BLaER1 (cell line): ENCODE data around the gene SEMA4A.
"Not testable (repeated sequence)": the region's sequence is repeated elsewhere in the genome, so short reads cannot be mapped to it uniquely, and the experiment has no call there.

ENCODE experiments used
- H3K27ac ChIP-seq: shearing (Covaris generic); formaldehyde crosslinking; 2 replicates; pipeline ENCODE4 v1.8.1; 2022
- H3K27me3 ChIP-seq: shearing (Covaris generic); formaldehyde crosslinking; 2 replicates; pipeline ENCODE4 v1.8.1; 2022
- H3K36me3 ChIP-seq: shearing (Covaris generic); formaldehyde crosslinking; 2 replicates; pipeline ENCODE4 v1.8.1; 2022
- H3K4me1 ChIP-seq: shearing (Covaris generic); formaldehyde crosslinking; 2 replicates; pipeline ENCODE4 v1.8.1; 2022
- H3K4me2 ChIP-seq: shearing (Covaris generic); formaldehyde crosslinking; 2 replicates; pipeline ENCODE4 v1.8.1; 2022
- H3K4me3 ChIP-seq: shearing (Covaris generic); formaldehyde crosslinking; 2 replicates; pipeline ENCODE4 v1.8.1; 2022
- H3K9ac ChIP-seq: shearing (Covaris generic); formaldehyde crosslinking; 2 replicates; pipeline ENCODE4 v1.8.1; 2022
- H3K9me3 ChIP-seq: shearing (Covaris generic); formaldehyde crosslinking; 2 replicates; pipeline ENCODE4 v1.8.1; 2022
- H4K20me1 ChIP-seq: shearing (Covaris generic); formaldehyde crosslinking; 2 replicates; pipeline ENCODE4 v1.8.1; 2022
- Cebpa-rat ChIP-seq: shearing (Covaris generic); IDR thresholded peaks from 2 replicates; pipeline ENCODE4 v1.8.1; 2022

Gene SEMA4A

GRCh38 chr1:156172696-156173470 lies 19.5 kb downstream of the SEMA4A start:
- peak overlapping the region; percentile 13 for H3K4me2 ChIP-seq
- peaks cover 6% of the 10 kb centered on the region for H3K4me1 ChIP-seq
- H3K9me3 ChIP-seq, result no peaks in the 10 kb centered on the region
- H3K27ac ChIP-seq, result no peak overlapping the region
- H3K4me3 ChIP-seq, result no peak overlapping the region
- no peak for TF ChIP-seq Cebpa-rat
- H3K27me3 ChIP-seq, result no peaks in the 10 kb centered on the region
- peaks cover 43% of the 10 kb centered on the region; the same call in 1 of the 2 replicates for H3K36me3 ChIP-seq
- H3K9ac ChIP-seq, result no peak overlapping the region
- no peaks in the 10 kb centered on the region for H4K20me1 ChIP-seq

- no peak overlapping the region for H3K9ac ChIP-seq
- peaks cover 6% of the 10 kb centered on the region for H3K4me1 ChIP-seq
- H3K27ac ChIP-seq, result no peak overlapping the region
- peaks cover 43% of the 10 kb centered on the region; the same call in 1 of the 2 replicates for H3K36me3 ChIP-seq
- no peak overlapping the region for H3K4me2 ChIP-seq
- H3K9me3 ChIP-seq, result no peaks in the 10 kb centered on the region
- no peaks in the 10 kb centered on the region for H3K27me3 ChIP-seq
- no peak overlapping the region for H3K4me3 ChIP-seq
- H4K20me1 ChIP-seq, result no peaks in the 10 kb centered on the region
- no peak for TF ChIP-seq Cebpa-rat
Observed at GRCh38 chr1:156176610-156177210, 23.3 kb downstream of the SEMA4A start.

GRCh38 chr1:156177919-156178654 lies 24.7 kb downstream of the SEMA4A start:
- H3K9ac ChIP-seq, result no peak overlapping the region
- H3K36me3 ChIP-seq, result peaks cover 36% of the 10 kb centered on the region; the same call in 1 of the 2 replicates
- TF ChIP-seq Cebpa-rat, result no peak

GRCh38 chr1:156180471-156180870 lies 27.1 kb downstream of the SEMA4A start:
- Histone ChIP-seq H3K9me3 (no peaks in the 10 kb centered on the region), H3K36me3 (peaks cover 20% of the 10 kb centered on the region; the same call in 1 of the 2 replicates), H3K27ac (no peak overlapping the region), H3K4me1 (peaks cover 7% of the 10 kb centered on the region; the same call in 1 of the 2 replicates), H3K9ac (no peak overlapping the region), H4K20me1 (no peaks in the 10 kb centered on the region), H3K4me2 (no peak overlapping the region), H3K27me3 (no peaks in the 10 kb centered on the region), H3K4me3 (no peak overlapping the region)
- no peak for TF ChIP-seq Cebpa-rat

More at GRCh38 chr1:156177919-156178654, 24.7 kb downstream of the SEMA4A start:
- no peak overlapping the region for H3K4me2 ChIP-seq
- H3K4me3 ChIP-seq, result no peak overlapping the region
- H3K9me3 ChIP-seq, result no peaks in the 10 kb centered on the region
- no peak overlapping the region for H3K27ac ChIP-seq
- no peaks in the 10 kb centered on the region for H3K27me3 ChIP-seq
- H4K20me1 ChIP-seq, result no peaks in the 10 kb centered on the region
- peaks cover 11% of the 10 kb centered on the region for H3K4me1 ChIP-seq

GRCh38 chr1:156181391-156181924 lies 28.1 kb downstream of the SEMA4A start:
- not testable (repeated sequence) for H3K9me3 ChIP-seq, H3K27ac ChIP-seq, H3K4me3 ChIP-seq, H3K27me3 ChIP-seq, H3K4me1 ChIP-seq, H3K9ac ChIP-seq, H4K20me1 ChIP-seq, H3K4me2 ChIP-seq, H3K36me3 ChIP-seq

GRCh38 chr1:156182010-156182779 lies 28.8 kb downstream of the SEMA4A start:
- Histone ChIP-seq H3K4me2 (peak overlapping the region; percentile 36; the same call in 1 of the 2 replicates), H3K9me3 (peaks cover 12% of the 10 kb centered on the region)
- not testable (repeated sequence) for H3K27me3 ChIP-seq, H4K20me1 ChIP-seq, H3K36me3 ChIP-seq, H3K9ac ChIP-seq, H3K27ac ChIP-seq, H3K4me1 ChIP-seq, H3K4me3 ChIP-seq

- peaks cover 39% of the 10 kb centered on the region for H3K9me3 ChIP-seq
- H3K27ac ChIP-seq, H3K4me1 ChIP-seq: not testable (repeated sequence)
Observed at GRCh38 chr1:156186347-156187177, 33.2 kb downstream of the SEMA4A start.

GRCh38 chr1:156190265-156190664 lies 36.9 kb downstream of the SEMA4A start:
- H3K9ac ChIP-seq, H4K20me1 ChIP-seq, H3K4me3 ChIP-seq, H3K36me3 ChIP-seq, H3K27ac ChIP-seq, H3K27me3 ChIP-seq, H3K4me2 ChIP-seq: not testable (repeated sequence)
- Histone ChIP-seq H3K9me3 (peaks cover 39% of the 10 kb centered on the region), H3K4me1 (peaks cover 23% of the 10 kb centered on the region)

More at GRCh38 chr1:156186347-156187177, 33.2 kb downstream of the SEMA4A start:
- not testable (repeated sequence) for H3K4me2 ChIP-seq, H3K36me3 ChIP-seq, H3K9ac ChIP-seq, H3K27me3 ChIP-seq, H3K4me3 ChIP-seq, H4K20me1 ChIP-seq
